Mucosa of rectum (tissue), 2 donors: ENCODE measurements around the gene CWF19L2.
A peak's percentile ranks its signal among the peaks of the same experiment; 100 is the strongest.
"Not testable (repeated sequence)": the region's sequence is repeated elsewhere in the genome, so short reads cannot be mapped to it uniquely, and the experiment has no call there.

Source experiments
- H3K27ac ChIP-seq, 2 donors: one replicate each; pipeline ENCODE4 v1.7.0; 2013; ENCODE audit warnings: inconsistent platforms in 2 of 2, low read depth in 2 of 2, low read length in 2 of 2
- H3K27me3 ChIP-seq, 2 donors: one replicate each; pipeline ENCODE4 v1.7.0; 2013; ENCODE audit warnings: low read length in 2 of 2; ENCODE audit not compliant: control insufficient read depth in 2 of 2, insufficient read depth in 2 of 2
- H3K36me3 ChIP-seq, 2 donors: one replicate each; pipeline ENCODE4 v1.7.0; 2013; ENCODE audit warnings: low read length in 2 of 2; ENCODE audit not compliant: control insufficient read depth in 2 of 2, insufficient read depth in 2 of 2
- H3K4me1 ChIP-seq, 2 donors: one replicate each; pipeline ENCODE4 v1.7.0; 2013; ENCODE audit warnings: low read length in 2 of 2, mild to moderate bottlenecking in 1 of 2; ENCODE audit not compliant: control insufficient read depth in 2 of 2, insufficient read depth in 2 of 2
- H3K4me3 ChIP-seq, 2 donors: one replicate each; pipeline ENCODE4 v1.7.0; 2013; ENCODE audit warnings: low read length in 2 of 2
- H3K9ac ChIP-seq, 2 donors: one replicate each; pipeline ENCODE4 v1.7.0; 2013; ENCODE audit warnings: low read length in 2 of 2, low read depth in 1 of 2, mild to moderate bottlenecking in 1 of 2
- H3K9me3 ChIP-seq, 2 donors: one replicate each; pipeline ENCODE4 v1.7.0; 2013; ENCODE audit warnings: low read length in 2 of 2; ENCODE audit not compliant: control insufficient read depth in 2 of 2
- donor health status: healthy.
- donor health status: Normal muscosa, but diverticular disease.

CWF19L2 gene

GRCh38 chr11:107457558-107458271 lies at the start of gene CWF19L2:
TSS of gene CWF19L2 (minus strand) at chr11:107457825. CDS start at chr11:107457816, 9 bp downstream.
- Histone ChIP-seq H3K9ac (peak within 1 kb of the TSS; percentile 81 to 90), H3K4me3 (peak within 1 kb of the TSS; percentile 90 to 99), H3K27me3 (no peaks in the 10 kb centered on the region), H3K4me1 (peaks cover 0 to 6% of the 10 kb centered on the region in 2 donors), H3K27ac (peak within 1 kb of the TSS; percentile 6 to 65), H3K9me3 (no peaks in the 10 kb centered on the region), H3K36me3 (peaks cover 4 to 16% of the 10 kb centered on the region in 2 donors)

- Histone ChIP-seq H3K36me3 (peaks cover 14 to 18% of the 10 kb centered on the region in 2 donors), H3K9ac (no peak overlapping the region), H3K4me3 (no peak overlapping the region)
These were observed 48.1 kb upstream of the CWF19L2 start for GRCh38 chr11:107505647-107506225.

GRCh38 chr11:107504981-107505380 lies 47.4 kb upstream of the CWF19L2 start:
- Histone ChIP-seq H3K27ac (no peak overlapping the region), H3K4me3 (no peak overlapping the region), H3K4me1 (no peaks in the 10 kb centered on the region), H3K9ac (no peak overlapping the region), H3K36me3 (peaks cover 14 to 18% of the 10 kb centered on the region in 2 donors), H3K9me3 (peaks cover 0 to 8% of the 10 kb centered on the region in 2 donors), H3K27me3 (no peaks in the 10 kb centered on the region)

More at GRCh38 chr11:107505647-107506225, 48.1 kb upstream of the CWF19L2 start:
- H3K27ac ChIP-seq, result no peak overlapping the region
- H3K9me3 ChIP-seq, result peaks cover 0 to 8% of the 10 kb centered on the region in 2 donors
- no peaks in the 10 kb centered on the region for H3K27me3 ChIP-seq
- H3K4me1 ChIP-seq, result no peaks in the 10 kb centered on the region

- no peak overlapping the region for H3K4me3 ChIP-seq
- no peaks in the 10 kb centered on the region for H3K4me1 ChIP-seq
- peaks cover 0 to 8% of the 10 kb centered on the region in 2 donors for H3K9me3 ChIP-seq
- no peaks in the 10 kb centered on the region for H3K27me3 ChIP-seq
- H3K9ac ChIP-seq, result no peak overlapping the region
- no peak overlapping the region for H3K27ac ChIP-seq
- H3K36me3 ChIP-seq, result peaks cover 14 to 18% of the 10 kb centered on the region in 2 donors
These were observed 44.1 kb upstream of the CWF19L2 start for GRCh38 chr11:107501713-107502112.

- H3K36me3 ChIP-seq, H3K27ac ChIP-seq, H3K4me1 ChIP-seq, H3K27me3 ChIP-seq, H3K9me3 ChIP-seq, H3K4me3 ChIP-seq, H3K9ac ChIP-seq: not testable (repeated sequence)
These were observed 39.7 kb upstream of the CWF19L2 start for GRCh38 chr11:107497371-107497770.

- H3K4me1 ChIP-seq, result no peaks in the 10 kb centered on the region
- no peaks in the 10 kb centered on the region for H3K9me3 ChIP-seq
- no peak overlapping the region for H3K4me3 ChIP-seq
- no peaks in the 10 kb centered on the region for H3K36me3 ChIP-seq
- H3K27me3 ChIP-seq, result no peaks in the 10 kb centered on the region
- no peak overlapping the region for H3K9ac ChIP-seq
- H3K27ac ChIP-seq, result no peak overlapping the region
These were observed 38.4 kb upstream of the CWF19L2 start for GRCh38 chr11:107496011-107496410.

- H3K4me3 ChIP-seq, result no peak overlapping the region
- H3K9ac ChIP-seq, result no peak overlapping the region
- no peaks in the 10 kb centered on the region for H3K9me3 ChIP-seq
- no peaks in the 10 kb centered on the region for H3K4me1 ChIP-seq
- no peak overlapping the region for H3K27ac ChIP-seq
- no peaks in the 10 kb centered on the region for H3K36me3 ChIP-seq
- H3K27me3 ChIP-seq, result no peaks in the 10 kb centered on the region
These were observed 36.4 kb upstream of the CWF19L2 start for GRCh38 chr11:107494055-107494454.

- H3K27ac ChIP-seq, result no peak overlapping the region
- no peaks in the 10 kb centered on the region for H3K27me3 ChIP-seq
- no peak overlapping the region for H3K9ac ChIP-seq
- H3K9me3 ChIP-seq, result no peaks in the 10 kb centered on the region
- H3K4me1 ChIP-seq, result no peaks in the 10 kb centered on the region
- H3K4me3 ChIP-seq, result no peak overlapping the region
- no peaks in the 10 kb centered on the region for H3K36me3 ChIP-seq
These were observed 35.5 kb upstream of the CWF19L2 start for GRCh38 chr11:107493117-107493516.

- Histone ChIP-seq H3K9ac (no peak overlapping the region), H3K4me1 (no peaks in the 10 kb centered on the region), H3K36me3 (no peaks in the 10 kb centered on the region), H3K27ac (no peak overlapping the region), H3K4me3 (no peak overlapping the region), H3K27me3 (no peaks in the 10 kb centered on the region), H3K9me3 (no peaks in the 10 kb centered on the region)
These were observed 33.2 kb upstream of the CWF19L2 start for GRCh38 chr11:107490836-107491235.

GRCh38 chr11:107482234-107482633 lies 24.6 kb upstream of the CWF19L2 start:
- Histone ChIP-seq H3K27me3 (no peaks in the 10 kb centered on the region), H3K27ac (no peak overlapping the region), H3K4me3 (no peak overlapping the region), H3K36me3 (no peaks in the 10 kb centered on the region), H3K9me3 (no peaks in the 10 kb centered on the region), H3K9ac (no peak overlapping the region), H3K4me1 (no peaks in the 10 kb centered on the region)
